HFFc6 (cell line): ENCODE measurements around the gene SLC45A3. TPM values are rescaled to one million over a fixed set of nuclear protein-coding genes. Genes with fewer than 3 reads are reported as not detected.
A peak's percentile ranks its signal among the peaks of the same experiment; 100 is the strongest.

Source experiments
- DNase-seq: peaks from one replicate; pipeline ENCODE4 v3.0.0-alpha.2; 2018
- H3K27ac Mint-ChIP-seq: 2 replicates; pipeline ENCODE4 v1.8.0; 2020; ENCODE audit warnings: mild to moderate bottlenecking, mixed read lengths
- H3K27me3 Mint-ChIP-seq: 2 replicates; pipeline ENCODE4 v1.8.0; 2021; ENCODE audit warnings: mild to moderate bottlenecking, moderate library complexity, mixed read lengths; ENCODE audit not compliant: insufficient read depth
- H3K36me3 Mint-ChIP-seq: 2 replicates; pipeline ENCODE4 v1.8.0; 2021; ENCODE audit warnings: low read depth, mixed read lengths
- H3K4me1 Mint-ChIP-seq: 2 replicates; pipeline ENCODE4 v1.8.0; 2020; ENCODE audit warnings: low read depth, mixed read lengths
- H3K4me3 Mint-ChIP-seq: 2 replicates; pipeline ENCODE4 v1.8.0; 2020; ENCODE audit warnings: mild to moderate bottlenecking, moderate library complexity, mixed read lengths
- H3K9me3 Mint-ChIP-seq: 2 replicates; pipeline ENCODE4 v1.8.0; 2020; ENCODE audit warnings: mild to moderate bottlenecking, mixed read lengths
- total RNA-seq, 6 experiments: library from RNA; stranded (reverse); fragmentation: NEBNext Ultra II Directional; extraction: Animal tissue kit (Norgen Biotek cat#: 25700); gene quantifications; 2 replicates in 1 of 6; 3 replicates in 5 of 6; pipeline ENCODE4 v1.2.3, GENCODE V29; 2021
- TF ChIP-seq, protein P1 (sequence below): fragments of 200-600 bp; sonication (generic); IDR thresholded peaks from 2 replicates; pipeline ENCODE4 v1.5.0; 2021; ENCODE audit warnings: antibody characterized with exemption, mild to moderate bottlenecking

The SLC45A3 gene
- total RNA-seq, 6 experiments from 2014 or later, result 1.1 to 2.4 (median 1.4) TPM

- Mint-ChIP-seq H3K36me3 (no peaks in the 10 kb centered on the region; the same call in 1 of the 2 replicates), H3K4me3 (peak overlapping the region; percentile 94), H3K27ac (peak overlapping the region; percentile 97), H3K27me3 (no peaks in the 10 kb centered on the region), H3K9me3 (no peaks in the 10 kb centered on the region), H3K4me1 (peaks cover 50% of the 10 kb centered on the region)
- no peak for DNase-seq
- TF ChIP-seq, protein P1, sequence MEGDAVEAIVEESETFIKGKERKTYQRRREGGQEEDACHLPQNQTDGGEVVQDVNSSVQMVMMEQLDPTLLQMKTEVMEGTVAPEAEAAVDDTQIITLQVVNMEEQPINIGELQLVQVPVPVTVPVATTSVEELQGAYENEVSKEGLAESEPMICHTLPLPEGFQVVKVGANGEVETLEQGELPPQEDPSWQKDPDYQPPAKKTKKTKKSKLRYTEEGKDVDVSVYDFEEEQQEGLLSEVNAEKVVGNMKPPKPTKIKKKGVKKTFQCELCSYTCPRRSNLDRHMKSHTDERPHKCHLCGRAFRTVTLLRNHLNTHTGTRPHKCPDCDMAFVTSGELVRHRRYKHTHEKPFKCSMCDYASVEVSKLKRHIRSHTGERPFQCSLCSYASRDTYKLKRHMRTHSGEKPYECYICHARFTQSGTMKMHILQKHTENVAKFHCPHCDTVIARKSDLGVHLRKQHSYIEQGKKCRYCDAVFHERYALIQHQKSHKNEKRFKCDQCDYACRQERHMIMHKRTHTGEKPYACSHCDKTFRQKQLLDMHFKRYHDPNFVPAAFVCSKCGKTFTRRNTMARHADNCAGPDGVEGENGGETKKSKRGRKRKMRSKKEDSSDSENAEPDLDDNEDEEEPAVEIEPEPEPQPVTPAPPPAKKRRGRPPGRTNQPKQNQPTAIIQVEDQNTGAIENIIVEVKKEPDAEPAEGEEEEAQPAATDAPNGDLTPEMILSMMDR, result no peak
Observed at GRCh38 chr1:205629751-205630150, 50.6 kb downstream of the SLC45A3 start.

- Mint-ChIP-seq H3K9me3 (no peaks in the 10 kb centered on the region), H3K36me3 (peaks cover 5% of the 10 kb centered on the region; the same call in 1 of the 2 replicates), H3K4me1 (peaks cover 40% of the 10 kb centered on the region), H3K27ac (no peak overlapping the region), H3K4me3 (no peak overlapping the region), H3K27me3 (no peaks in the 10 kb centered on the region)
- DNase-seq, result no peak
- TF ChIP-seq, protein P1, result no peak
Observed at GRCh38 chr1:205627956-205628355, 52.4 kb downstream of the SLC45A3 start.

- no peaks in the 10 kb centered on the region for H3K9me3 Mint-ChIP-seq
- no peak overlapping the region for H3K27ac Mint-ChIP-seq
- peaks cover 35% of the 10 kb centered on the region for H3K4me1 Mint-ChIP-seq
- no peaks in the 10 kb centered on the region for H3K27me3 Mint-ChIP-seq
- no peak for DNase-seq
- H3K36me3 Mint-ChIP-seq, result peaks cover 5% of the 10 kb centered on the region; the same call in 1 of the 2 replicates
- H3K4me3 Mint-ChIP-seq, result no peak overlapping the region
- TF ChIP-seq, protein P1, result no peak
Observed at GRCh38 chr1:205626216-205626615, 54.1 kb downstream of the SLC45A3 start.

DNA sequence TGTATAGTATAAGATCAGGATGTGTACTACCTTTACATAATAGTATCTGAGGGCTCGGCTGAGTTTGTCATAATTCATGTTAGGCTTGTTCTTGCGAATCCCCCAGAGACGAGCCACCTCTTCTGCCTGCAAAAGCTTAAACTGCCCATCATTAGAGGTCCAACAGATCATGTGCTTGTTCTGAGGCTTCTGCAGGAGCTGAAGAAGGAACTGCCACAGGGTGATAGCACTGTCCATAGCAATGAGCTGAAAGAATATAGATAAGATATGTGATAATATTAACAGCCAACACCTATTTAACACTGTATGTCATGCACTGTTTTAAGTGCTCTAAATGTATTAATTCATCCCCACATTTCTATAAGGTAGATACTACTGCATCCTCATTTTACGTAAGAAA is 56.7 kb downstream of the SLC45A3 start:
- H3K27ac Mint-ChIP-seq, result no peak overlapping the region
- no peaks in the 10 kb centered on the region for H3K9me3 Mint-ChIP-seq
- DNase-seq, result no peak
- TF ChIP-seq, protein P1, result no peak
- no peak overlapping the region for H3K4me3 Mint-ChIP-seq
- H3K27me3 Mint-ChIP-seq, result no peaks in the 10 kb centered on the region
- H3K4me1 Mint-ChIP-seq, result peaks cover 25% of the 10 kb centered on the region
- H3K36me3 Mint-ChIP-seq, result peaks cover 16% of the 10 kb centered on the region; the same call in 1 of the 2 replicates

- no peak for DNase-seq
- Mint-ChIP-seq H3K4me3 (no peak overlapping the region), H3K9me3 (no peaks in the 10 kb centered on the region), H3K36me3 (peaks cover 26% of the 10 kb centered on the region; the same call in 1 of the 2 replicates), H3K27ac (no peak overlapping the region), H3K27me3 (no peaks in the 10 kb centered on the region), H3K4me1 (peaks cover 6% of the 10 kb centered on the region)
- TF ChIP-seq, protein P1, result no peak
Observed at GRCh38 chr1:205620269-205620668, 60.0 kb downstream of the SLC45A3 start.

GRCh38 chr1:205619376-205619775 is 60.9 kb downstream of the SLC45A3 start:
- H3K9me3 Mint-ChIP-seq, result no peaks in the 10 kb centered on the region
- no peak for DNase-seq
- TF ChIP-seq, protein P1, result no peak
- no peaks in the 10 kb centered on the region for H3K27me3 Mint-ChIP-seq
- H3K27ac Mint-ChIP-seq, result no peak overlapping the region
- peaks cover 6% of the 10 kb centered on the region for H3K4me1 Mint-ChIP-seq
- peaks cover 31% of the 10 kb centered on the region; the same call in 1 of the 2 replicates for H3K36me3 Mint-ChIP-seq
- H3K4me3 Mint-ChIP-seq, result no peak overlapping the region
